Measurements from ENCODE around the gene RLF. TPM values are rescaled to one million over a fixed set of nuclear protein-coding genes. Genes with fewer than 3 reads are reported as not detected.

RLF gene
- total and polyA plus RNA-seq, 2 of the 8 experiments (the other 6 are each of a cell fraction or from before 2014, with no cell fraction given), result 4.2 to 18.0 TPM

- POLR2A ChIA-PET (ENCODE audit: partially characterized antibody), result no interaction called here
- H4K8ac ChIP-seq (ENCODE audit: extremely low read depth, insufficient read depth, low read length), result no peak overlapping the region
- H3K4me1 ChIP-seq (replicated peaks in 1 of 4; ENCODE audit: control insufficient read depth in 3 of 4, insufficient read depth in 4 of 4, low read length in 3 of 4), result peaks cover 0 to 4% (median 2%) of the 10 kb centered on the region in 4 experiments; a peak in 4 of 7 replicates
- no peak overlapping the region for H2BK12ac ChIP-seq (ENCODE audit: low read depth, low read length)
- H2AFZ ChIP-seq (ENCODE audit: low read length), result no peak overlapping the region
- peak overlapping the region; percentile 78 to 99 (median 95); a peak in 7 of 8 replicates for H3K4me3 ChIP-seq (ENCODE audit: extremely low read depth in 1 of 4, insufficient read depth in 2 of 4, low read depth in 3 of 4, low read length in 4 of 4)
- no peaks in the 10 kb centered on the region for H3K36me3 ChIP-seq (ENCODE audit: control insufficient read depth in 2 of 4, insufficient read depth in 4 of 4, low read length in 3 of 4)
- no peak overlapping the region for H4K91ac ChIP-seq (replicated peaks; ENCODE audit: insufficient read length, low read length)
- H3K79me2 ChIP-seq (ENCODE audit: control insufficient read depth in 1 of 2, insufficient read depth in 2 of 2, low read length in 2 of 2), result peaks cover 42 to 65% of the 10 kb centered on the region in 2 experiments
- no peaks in the 10 kb centered on the region for H3K27me3 ChIP-seq (replicated peaks in 1 of 4; ENCODE audit: control insufficient read depth in 3 of 4, extremely low read depth in 1 of 4, insufficient read depth in 3 of 4, low read length in 3 of 4)
- peak overlapping the region in 1 of 4 experiments; percentile 59; a peak in 2 of 7 replicates for H3K9ac ChIP-seq (replicated peaks in 1 of 4; ENCODE audit: extremely low read depth in 1 of 4, low read depth in 3 of 4, low read length in 3 of 4)
- H3K79me1 ChIP-seq (ENCODE audit: low read depth, low read length), result peaks cover 10% of the 10 kb centered on the region; the same call in 1 of the 2 replicates
- no peak overlapping the region for H3K18ac ChIP-seq (ENCODE audit: extremely low read depth, low read length)
- DNase-seq (ENCODE audit: low read depth in 1 of 2, low spot score in 2 of 2) (no peak), FAIRE-seq (no peak)
- H3K4ac ChIP-seq (replicated peaks; ENCODE audit: insufficient read length, low read depth, low read length), result no peak overlapping the region
- H2BK20ac ChIP-seq (ENCODE audit: low read length), result no peak overlapping the region
- peaks cover 13 to 17% of the 10 kb centered on the region in 2 experiments for H4K20me1 ChIP-seq (replicated peaks in 1 of 2; ENCODE audit: control insufficient read depth in 1 of 2, insufficient read depth in 2 of 2, low read length in 2 of 2)
- no peak overlapping the region for H4K5ac ChIP-seq (ENCODE audit: insufficient read length, low read depth, low read length)
- no peak overlapping the region for H3K14ac ChIP-seq (ENCODE audit: insufficient read length)
- no peak overlapping the region for H3K27ac ChIP-seq (ENCODE audit: low read depth, low read length)
- peak overlapping the region; percentile 54 to 78 for H3K4me2 ChIP-seq (ENCODE audit: insufficient read depth in 1 of 2, low read depth in 2 of 2, low read length in 2 of 2)
- H2BK5ac ChIP-seq (ENCODE audit: low read depth, low read length), result no peak overlapping the region
- H3K56ac ChIP-seq (replicated peaks; ENCODE audit: insufficient read length, low read depth, low read length), result no peak overlapping the region
- peaks cover 5% of the 10 kb centered on the region for H3K23me2 ChIP-seq (ENCODE audit: low read depth, low read length)
- H3K9me3 ChIP-seq (ENCODE audit: insufficient read depth in 2 of 2, low read depth in 1 of 2, low read length in 1 of 2), result no peaks in the 10 kb centered on the region
- H2BK15ac ChIP-seq (ENCODE audit: low read length), result no peak overlapping the region
- no peak overlapping the region for H3K23ac ChIP-seq (ENCODE audit: insufficient read length)
- WGBS, 2 experiments (ENCODE audit: extremely low coverage in 1 of 2, insufficient coverage in 1 of 2, insufficient read length in 1 of 2, insufficient replicate concordance in 2 of 2, low coverage in 1 of 2, low lambda C conversion rate in 2 of 2, missing lambda C conversion rate in 1 of 2), result 42% methylated on average over 4 of the region's 4 CpGs; no CpG with 5 or more reads in 1 of the 2 experiments
- H2AK5ac ChIP-seq (ENCODE audit: low read depth, low read length), result no peak overlapping the region
- CTCF ChIA-PET (ENCODE audit: partially characterized antibody), result interaction anchor here (0.9 to 3.8 kb wide), 4 partner anchors 10 to 176 kb away, joined by 3 to 19 read pairs (median 6); no protein-coding TSS in a partner anchor
- no peak overlapping the region for H2BK120ac ChIP-seq (replicated peaks; ENCODE audit: low read depth, low read length)
- no peak for TF ChIP-seq MAFK (IDR thresholded peaks at IDR 0.05; ENCODE audit: low read depth, low read length)
- no peak for TF ChIP-seq ATF2 (IDR thresholded peaks at IDR 0.05; ENCODE audit: low read length)
- TF ChIP-seq RXRA (IDR thresholded peaks at IDR 0.05; ENCODE audit: insufficient read depth, low read depth, low read length), result no peak
- TF ChIP-seq BACH1 (IDR thresholded peaks at IDR 0.05; ENCODE audit: low read length), result no peak
- no peak for TF ChIP-seq POLR2A (IDR thresholded peaks at IDR 0.05; ENCODE audit: control extremely low read depth in 1 of 2, low read depth in 2 of 2, low read length in 2 of 2)
- TF ChIP-seq FOSL1 (IDR thresholded peaks at IDR 0.05; ENCODE audit: insufficient read depth, low read depth, low read length), result no peak
- no peak for TF ChIP-seq POU5F1 (IDR thresholded peaks at IDR 0.05; ENCODE audit: low read depth, low read length)
- no peak for TF ChIP-seq NRF1 (IDR thresholded peaks at IDR 0.05; ENCODE audit: low read depth, low read length)
- no peak for TF ChIP-seq RNF2 (IDR thresholded peaks at IDR 0.05; ENCODE audit: borderline replicate concordance, low read depth, low read length, missing control alignments, poor library complexity, severe bottlenecking)
- TF ChIP-seq HDAC2 (IDR thresholded peaks at IDR 0.05; ENCODE audit: borderline replicate concordance in 1 of 2, low read depth in 2 of 2, low read length in 2 of 2), result no peak
These were observed 1.7 kb downstream of the RLF start for GRCh38 chr1:40162753-40163441.
